ENCODE results near the gene PARD3.

The PARD3 gene

DNA sequence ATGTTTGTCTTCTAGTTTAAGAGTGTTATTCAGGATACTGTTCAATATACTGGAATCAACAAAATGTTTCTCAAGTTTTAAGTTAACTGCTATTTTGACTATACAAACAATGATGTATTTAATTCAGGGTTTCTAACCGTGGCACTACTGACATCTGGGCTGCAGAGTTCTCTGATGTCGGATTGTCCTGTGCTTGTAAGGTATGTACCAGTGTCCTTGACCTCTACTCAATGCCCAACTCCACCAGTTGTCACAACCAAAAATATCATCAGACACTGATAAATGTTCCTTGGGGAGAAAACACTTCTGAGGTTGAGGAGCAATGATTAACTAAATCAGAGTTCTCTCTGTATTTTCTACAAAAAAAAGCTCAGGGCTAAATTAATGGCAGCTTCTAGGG lies 301.5 kb downstream of the PARD3 start:
- no peak for DNase-seq (ENCODE audit: low read depth in 1 of 2, low spot score in 1 of 2)

- no peak for DNase-seq (ENCODE audit: low read depth in 1 of 2, low spot score in 1 of 2)
Measured at GRCh38 chr10:34507217-34507616, 307.9 kb downstream of the PARD3 start.

GRCh38 chr10:34506786-34507185 lies 308.3 kb downstream of the PARD3 start:
- no peak for DNase-seq (ENCODE audit: low read depth in 1 of 2, low spot score in 1 of 2)

DNA sequence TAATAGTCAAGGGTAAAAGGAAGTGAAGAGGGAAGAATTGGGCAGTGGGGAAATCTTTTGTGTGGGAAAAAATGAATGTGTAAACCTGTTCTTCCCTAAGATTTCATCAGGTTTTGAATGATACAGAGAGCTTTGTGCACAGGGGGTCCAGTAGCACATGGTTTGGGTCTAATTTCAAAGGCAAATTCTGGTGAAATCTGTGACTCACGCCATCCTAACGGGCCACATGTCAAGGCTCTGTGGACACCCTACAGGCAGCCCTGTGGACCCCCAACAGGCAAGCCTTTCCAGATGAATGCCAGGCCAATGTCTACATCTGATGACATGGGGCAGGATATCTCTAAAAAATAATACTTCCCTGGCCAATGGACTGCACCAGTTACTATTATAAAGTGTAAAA lies 309.8 kb downstream of the PARD3 start:
- DNase-seq (ENCODE audit: low read depth in 1 of 2, low spot score in 1 of 2) = no peak

DNA sequence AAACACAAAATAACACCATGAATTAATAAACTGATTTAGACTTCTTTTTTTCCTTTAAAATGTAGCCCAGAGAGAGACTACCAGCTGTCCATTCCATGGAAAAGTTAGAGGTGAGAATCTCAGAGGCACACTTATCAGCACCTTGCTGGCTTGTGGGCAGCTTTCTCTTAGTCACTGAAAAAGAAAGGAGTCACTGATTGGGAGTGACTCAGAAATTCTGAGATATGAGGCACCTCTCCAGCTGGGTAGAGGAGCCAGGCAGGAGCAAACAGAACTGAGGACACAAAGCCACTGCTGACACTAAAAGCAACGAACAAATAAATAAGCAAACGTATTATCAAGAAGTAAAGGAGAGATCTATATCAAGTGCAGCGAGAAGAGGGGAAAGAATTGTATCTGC lies 310.6 kb downstream of the PARD3 start:
- DNase-seq (ENCODE audit: low read depth in 1 of 2, low spot score in 1 of 2) = no peak

- DNase-seq (ENCODE audit: low read depth in 1 of 2, low spot score in 1 of 2) = no peak
Measured at GRCh38 chr10:34503704-34504103, 311.4 kb downstream of the PARD3 start.

- no peak for DNase-seq (ENCODE audit: low read depth in 1 of 2, low spot score in 1 of 2)
Measured at GRCh38 chr10:34499612-34500279, 315.4 kb downstream of the PARD3 start.

DNA sequence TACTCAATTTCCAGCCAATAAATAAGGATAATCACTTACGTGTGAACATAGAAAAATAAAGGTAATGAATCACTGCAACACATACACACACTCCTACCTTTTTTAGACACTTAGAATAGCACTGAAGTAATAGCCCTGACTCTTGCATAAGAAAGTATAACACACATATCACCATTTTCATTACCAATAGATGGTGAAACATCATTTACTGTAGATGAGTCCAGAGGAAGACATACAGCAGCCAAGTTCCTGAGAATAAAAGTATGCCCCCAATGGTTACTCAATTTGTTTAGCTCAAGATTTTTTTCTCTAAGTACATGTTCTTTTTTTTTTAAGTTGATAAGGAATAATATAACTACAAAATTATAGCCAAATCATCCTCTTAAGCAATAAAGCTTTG lies 316.3 kb downstream of the PARD3 start:
- no peak for DNase-seq (ENCODE audit: low read depth in 1 of 2, low spot score in 1 of 2)

- no peak for DNase-seq (ENCODE audit: low read depth in 1 of 2, low spot score in 1 of 2)
Measured at GRCh38 chr10:34495938-34496337, 319.2 kb downstream of the PARD3 start.

DNA sequence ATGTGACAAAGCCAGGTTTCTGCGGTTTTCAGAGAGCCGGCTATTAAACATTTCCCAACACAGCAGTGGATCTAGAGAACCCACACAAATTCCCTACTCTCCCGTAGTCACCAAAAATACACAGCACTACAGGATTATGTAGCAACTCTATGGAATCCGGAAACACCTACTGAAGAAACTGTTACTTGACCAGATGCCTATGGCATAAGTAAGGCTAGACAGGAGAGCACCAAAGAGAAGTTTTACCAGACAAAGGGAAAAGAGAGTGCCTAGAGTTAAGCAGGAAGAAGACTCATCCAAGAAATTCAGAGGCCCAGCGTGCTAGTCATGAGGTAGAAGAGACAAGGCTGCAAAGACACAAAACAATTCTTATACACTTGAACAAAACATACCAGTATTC lies 321.1 kb downstream of the PARD3 start:
- DNase-seq (ENCODE audit: low read depth in 1 of 2, low spot score in 1 of 2) = no peak

- DNase-seq (ENCODE audit: low read depth in 1 of 2, low spot score in 1 of 2) = no peak
Measured at GRCh38 chr10:34492081-34492480, 323.0 kb downstream of the PARD3 start.

GRCh38 chr10:34491678-34492077 lies 323.4 kb downstream of the PARD3 start:
- DNase-seq (ENCODE audit: low read depth in 1 of 2, low spot score in 1 of 2) = no peak

- DNase-seq (ENCODE audit: low read depth in 1 of 2, low spot score in 1 of 2) = no peak
Measured at GRCh38 chr10:34489973-34490745, 324.9 kb downstream of the PARD3 start.

- no peak for DNase-seq (ENCODE audit: low read depth in 1 of 2, low spot score in 1 of 2)
Measured at GRCh38 chr10:34489411-34489810, 325.7 kb downstream of the PARD3 start.

- no peak for DNase-seq (ENCODE audit: low read depth in 1 of 2, low spot score in 1 of 2)
Measured at GRCh38 chr10:34488476-34489130, 326.5 kb downstream of the PARD3 start.

DNA sequence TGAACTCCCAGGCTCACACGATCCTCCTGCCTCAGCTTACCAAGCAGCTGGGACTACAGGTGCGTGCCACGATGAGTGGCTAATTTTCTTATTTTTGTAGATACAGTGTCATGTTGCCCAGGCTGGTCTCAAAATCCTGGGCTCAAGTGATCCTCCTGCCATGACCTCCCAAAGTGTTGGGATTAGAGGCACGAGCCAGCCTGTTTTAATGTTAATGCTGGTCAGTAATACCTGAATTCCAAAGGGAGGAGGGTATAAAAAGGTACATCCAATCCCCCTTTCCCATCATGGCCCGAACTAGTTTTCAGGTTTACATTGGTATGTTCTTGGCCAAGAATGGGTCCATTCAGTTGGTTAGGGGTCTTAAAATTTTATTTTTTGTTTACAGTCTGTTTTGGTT lies 329.1 kb downstream of the PARD3 start:
- no peak for DNase-seq (ENCODE audit: low read depth in 1 of 2, low spot score in 1 of 2)

DNA sequence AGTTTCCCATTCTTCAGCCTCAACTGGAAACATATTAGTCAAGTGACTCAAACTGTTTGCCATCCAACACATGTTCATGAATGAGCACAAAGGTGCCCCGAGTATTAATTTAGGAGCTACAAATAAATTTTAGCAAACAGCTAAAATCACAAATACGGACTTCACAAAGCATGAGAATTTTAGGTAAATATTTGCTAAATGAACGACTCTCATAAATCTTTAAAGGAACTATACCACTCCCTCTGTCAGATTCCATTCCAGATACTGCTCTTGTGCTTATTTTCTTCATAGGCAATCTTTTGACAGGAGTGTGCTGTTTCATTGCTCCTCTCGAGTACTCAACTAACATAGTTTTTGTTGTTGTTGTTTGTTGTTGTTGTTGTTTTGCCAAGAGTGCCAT lies 330.9 kb downstream of the PARD3 start:
- DNase-seq (ENCODE audit: low read depth in 1 of 2, low spot score in 1 of 2) = no peak

DNA sequence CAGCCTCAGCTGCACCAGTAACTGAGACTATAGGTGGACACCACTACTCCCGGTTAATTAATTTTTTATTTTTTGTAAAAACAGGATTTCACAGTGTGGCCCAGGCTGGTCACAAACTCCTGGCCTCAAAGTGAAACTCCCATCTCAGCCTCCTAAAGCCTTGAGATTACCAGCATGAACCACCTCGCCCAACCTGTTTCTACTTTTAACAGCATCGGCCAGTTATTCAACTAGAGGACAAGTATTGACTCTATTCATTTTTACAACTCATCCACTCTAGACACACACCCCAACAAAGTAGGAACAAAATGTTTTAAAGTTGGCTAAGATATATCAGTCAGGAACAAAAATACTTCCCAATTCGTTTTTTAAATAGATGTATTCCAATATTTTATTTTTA lies 334.8 kb downstream of the PARD3 start:
- DNase-seq (ENCODE audit: low read depth in 1 of 2, low spot score in 1 of 2) = no peak

- DNase-seq (ENCODE audit: low read depth in 1 of 2, low spot score in 1 of 2) = no peak
Measured at GRCh38 chr10:34479520-34480179, 335.4 kb downstream of the PARD3 start.

DNA sequence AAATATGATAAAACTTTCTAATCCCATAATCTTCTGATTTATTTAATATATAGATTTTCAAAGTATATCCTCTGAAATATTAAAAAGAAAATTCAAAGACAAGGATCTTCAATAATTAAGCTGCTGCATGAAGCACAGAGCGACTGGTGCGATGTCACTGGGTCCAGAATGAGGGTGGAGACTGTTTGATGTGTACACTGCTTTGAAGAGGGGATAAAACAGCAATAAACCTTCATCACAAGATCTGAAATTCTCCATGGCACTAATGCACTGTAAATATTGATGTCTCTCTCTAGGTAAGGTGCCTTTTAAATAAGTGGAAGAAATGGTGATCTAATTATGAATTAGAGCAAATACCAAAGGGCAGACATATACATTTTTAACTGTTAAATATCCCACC lies 337.8 kb downstream of the PARD3 start:
- DNase-seq (ENCODE audit: low read depth in 1 of 2, low spot score in 1 of 2) = no peak

- DNase-seq (ENCODE audit: low read depth in 1 of 2, low spot score in 1 of 2) = no peak
Measured at GRCh38 chr10:34476608-34477007, 338.5 kb downstream of the PARD3 start.

GRCh38 chr10:34475786-34476185 lies 339.3 kb downstream of the PARD3 start:
- DNase-seq (ENCODE audit: low read depth in 1 of 2, low spot score in 1 of 2) = no peak
